HG03139 (cell line): ENCODE data around the gene FAM180B.
A peak's percentile ranks its signal among the peaks of the same experiment; 100 is the strongest.
"Not testable (repeated sequence)": the region's sequence is repeated elsewhere in the genome, so short reads cannot be mapped to it uniquely, and the experiment has no call there.

Experiments
- ATAC-seq: cut with Tn5 transposase; IDR thresholded peaks from one replicate; pipeline ENCODE4 v1.9.1; 2021; ENCODE audit not compliant: unreplicated experiment

Gene FAM180B

DNA sequence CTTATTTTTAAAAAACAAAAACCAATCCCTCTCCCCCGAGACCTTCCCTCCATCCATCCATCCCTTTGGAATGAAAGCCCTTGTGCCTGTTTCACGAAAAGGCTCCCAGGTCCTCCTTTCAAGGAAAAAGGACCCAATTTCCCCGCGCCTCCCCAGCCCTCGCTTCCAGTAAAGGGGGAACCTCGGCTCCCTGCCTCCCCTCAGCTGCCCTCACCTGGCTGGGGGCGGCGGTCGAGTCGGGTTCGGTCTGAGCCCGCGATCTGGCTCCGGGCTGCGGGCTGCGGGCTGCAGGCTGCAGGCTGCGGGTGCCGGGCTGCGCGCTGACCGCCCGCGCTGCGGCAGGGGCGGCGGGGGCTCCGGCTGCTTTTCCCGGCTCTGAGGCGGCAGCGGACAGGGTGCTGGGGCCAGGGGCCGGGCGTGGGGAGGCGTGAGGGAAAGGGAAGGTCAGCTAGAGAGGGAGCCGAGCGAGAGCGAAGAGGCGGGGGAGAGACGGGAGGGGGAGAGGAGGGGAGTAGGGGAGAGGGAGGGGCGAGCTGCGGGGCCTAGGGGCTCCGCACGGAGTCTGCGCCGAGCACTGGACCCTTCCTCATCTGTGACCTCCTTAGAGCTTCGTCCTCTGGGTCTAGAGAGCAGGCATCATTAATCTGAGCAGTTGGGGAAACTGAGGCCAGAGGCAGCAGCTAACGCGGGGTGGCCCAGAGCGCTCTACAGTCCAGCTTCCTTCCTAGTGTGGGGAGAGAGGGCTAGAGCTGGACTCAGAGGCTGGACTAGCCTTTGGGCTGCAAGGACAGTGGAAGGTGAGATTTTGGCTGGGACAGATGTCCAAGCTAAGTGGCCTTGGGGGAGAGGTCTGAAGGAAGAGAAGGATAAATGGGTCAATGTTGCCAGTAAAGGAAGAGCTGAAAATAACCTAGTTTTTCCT, 7.7 kb downstream of the FAM180B start, which contains the start of gene C1QTNF4:
C1QTNF4 (minus strand) TSS at position 478 of the 922 bp plus-strand sequence. CDS start 3,601 bp downstream, outside the sequence.
- no peak for ATAC-seq

DNA sequence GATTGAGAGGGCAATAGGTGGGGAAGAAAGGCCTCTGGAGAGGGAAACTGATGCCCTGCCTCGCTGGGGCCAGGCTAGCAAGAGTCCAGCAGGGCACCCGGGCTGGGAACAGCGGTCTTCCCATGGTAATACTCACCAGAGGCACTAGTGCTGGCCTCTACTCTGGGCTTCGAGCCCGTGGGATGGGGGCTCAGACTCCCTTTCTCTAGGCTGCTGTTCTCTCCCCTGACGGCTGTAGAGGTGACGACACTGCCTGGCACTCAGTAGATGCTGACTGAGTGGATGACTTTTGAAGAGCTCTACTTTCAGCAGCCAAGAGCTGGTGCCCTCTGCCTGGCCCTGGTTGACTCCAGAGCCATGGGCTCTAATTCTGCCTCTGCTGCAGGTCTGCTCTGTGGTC, 8.6 kb downstream of the FAM180B start:
- ATAC-seq: no peak

DNA sequence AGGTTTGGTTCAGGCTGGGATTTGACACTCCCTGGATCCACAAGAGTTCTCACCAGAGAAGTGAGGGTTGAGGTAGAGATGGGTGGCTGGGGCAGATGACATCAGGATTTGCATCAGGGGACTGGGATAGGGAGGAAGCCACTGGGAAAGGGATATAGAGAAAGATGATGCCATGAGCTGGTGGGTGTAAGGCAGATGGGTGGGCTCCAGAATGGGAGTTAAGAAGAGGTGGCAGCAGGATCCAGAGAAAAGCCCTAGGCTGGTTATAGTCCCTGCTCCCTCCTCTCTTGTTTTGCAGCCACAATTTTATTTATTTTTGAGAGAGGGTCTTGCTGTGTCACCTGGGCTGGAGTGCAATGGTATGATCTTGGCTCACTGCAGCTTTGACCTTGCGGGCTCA, 9.5 kb downstream of the FAM180B start:
- ATAC-seq: no peak

- ATAC-seq: no peak
These were observed 13.4 kb downstream of the FAM180B start for GRCh38 chr11:47599902-47600301.

DNA sequence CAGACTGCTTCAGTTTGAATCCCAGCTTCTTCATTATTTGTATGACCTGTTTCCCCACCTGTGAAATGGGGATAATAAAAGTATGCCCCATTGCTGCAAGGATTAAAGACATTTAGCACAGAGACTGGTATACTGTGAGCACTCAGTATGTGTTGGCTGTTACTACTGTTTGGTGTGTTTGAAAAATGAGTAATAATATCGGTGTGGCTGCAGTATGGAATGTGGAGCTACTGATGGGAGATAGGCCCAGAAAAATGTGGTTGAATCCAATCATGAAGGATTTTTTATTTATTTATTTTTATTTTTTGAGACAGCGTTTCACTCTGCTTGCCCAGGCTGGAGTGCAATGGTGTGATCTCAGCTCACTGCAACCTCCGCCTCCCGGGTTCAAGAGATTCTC, 16.8 kb downstream of the FAM180B start:
- ATAC-seq: no peak

- ATAC-seq: no peak
These were observed 19.4 kb downstream of the FAM180B start for GRCh38 chr11:47605921-47606320.

DNA sequence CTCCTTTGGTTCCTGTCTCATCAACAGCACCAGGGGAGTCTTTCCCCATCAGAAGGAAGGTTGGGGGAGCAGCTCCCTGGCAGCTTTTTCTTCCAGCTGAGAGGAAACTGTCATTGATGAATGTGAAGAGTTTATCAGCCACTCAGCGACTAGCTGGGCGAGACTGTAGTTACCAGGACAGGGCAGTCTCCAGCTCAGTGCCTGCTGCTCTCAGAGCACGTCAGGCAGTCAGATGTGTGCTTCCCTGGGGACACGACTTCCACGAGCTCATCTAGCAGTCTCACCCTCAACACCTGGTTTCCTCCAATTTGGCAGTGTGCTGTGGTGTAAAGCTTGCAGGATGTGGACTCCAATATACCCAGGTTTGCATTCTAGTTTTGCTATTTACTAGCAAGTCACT, 20.3 kb downstream of the FAM180B start:
- ATAC-seq: no peak

- ATAC-seq: no peak
These were observed 20.9 kb downstream of the FAM180B start for GRCh38 chr11:47607380-47607779.

DNA sequence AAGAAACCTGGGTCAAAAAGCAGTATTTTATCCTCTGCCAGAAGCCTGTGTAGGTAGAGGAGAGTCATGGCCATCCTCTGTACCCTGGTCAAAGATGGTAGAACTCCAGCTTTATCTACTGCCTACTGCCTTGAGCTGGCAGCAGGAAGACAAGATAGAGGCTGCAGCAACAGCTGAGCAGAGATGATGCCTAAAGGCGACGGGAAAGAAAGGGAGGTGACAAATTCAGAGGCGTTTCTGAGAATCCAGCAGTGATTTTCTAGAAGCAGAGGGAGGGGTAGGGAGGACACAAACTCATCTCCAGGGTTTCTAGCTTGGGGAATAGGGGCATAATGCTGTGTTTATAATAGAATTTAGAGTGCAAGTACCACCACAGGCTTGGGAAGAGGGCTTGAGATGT, 23.2 kb downstream of the FAM180B start:
- no peak for ATAC-seq

DNA sequence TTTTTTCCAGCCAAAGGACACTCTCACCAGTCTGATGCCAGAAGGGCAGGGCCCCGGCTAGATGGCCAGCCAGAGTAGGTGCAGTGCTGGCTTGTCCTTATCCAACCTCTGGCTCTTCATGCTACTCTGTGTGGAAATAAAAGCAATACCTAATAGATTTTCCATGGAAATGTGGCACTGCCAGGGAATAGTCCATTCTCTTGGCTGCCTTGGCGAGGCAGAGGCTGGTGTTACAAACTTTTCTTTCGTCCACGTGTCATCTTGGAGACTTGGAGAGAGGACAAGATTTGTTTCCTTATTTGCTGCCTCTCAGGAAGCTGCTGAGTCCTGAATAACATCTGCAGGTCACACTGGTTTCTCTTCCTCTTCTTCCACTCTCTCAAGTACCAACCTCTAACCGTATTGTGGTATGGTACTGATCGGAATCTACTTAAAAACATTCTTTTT, 24.9 kb downstream of the FAM180B start:
- ATAC-seq: peak; percentile 54

DNA sequence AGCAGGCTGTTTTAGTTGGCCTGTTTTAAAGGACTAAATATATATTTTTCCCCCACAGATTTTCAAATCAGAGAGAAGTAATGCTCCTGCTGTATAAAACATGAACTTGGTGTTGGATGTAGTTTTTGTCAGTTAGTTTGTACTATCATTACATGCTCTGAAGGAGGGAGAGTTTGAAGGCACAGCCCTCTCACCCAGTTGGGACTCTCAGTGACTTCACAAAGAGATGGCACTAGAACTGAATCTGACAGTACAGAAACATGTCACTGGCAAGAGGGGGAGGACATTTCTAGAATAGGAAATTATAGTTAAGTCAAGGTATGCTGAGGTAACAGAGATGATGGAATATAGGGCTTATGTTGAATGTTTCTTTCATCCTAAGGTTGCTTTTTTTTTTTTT, 28.8 kb downstream of the FAM180B start:
- ATAC-seq: no peak

- no peak for ATAC-seq
These were observed 30.4 kb downstream of the FAM180B start for GRCh38 chr11:47616726-47617416.

DNA sequence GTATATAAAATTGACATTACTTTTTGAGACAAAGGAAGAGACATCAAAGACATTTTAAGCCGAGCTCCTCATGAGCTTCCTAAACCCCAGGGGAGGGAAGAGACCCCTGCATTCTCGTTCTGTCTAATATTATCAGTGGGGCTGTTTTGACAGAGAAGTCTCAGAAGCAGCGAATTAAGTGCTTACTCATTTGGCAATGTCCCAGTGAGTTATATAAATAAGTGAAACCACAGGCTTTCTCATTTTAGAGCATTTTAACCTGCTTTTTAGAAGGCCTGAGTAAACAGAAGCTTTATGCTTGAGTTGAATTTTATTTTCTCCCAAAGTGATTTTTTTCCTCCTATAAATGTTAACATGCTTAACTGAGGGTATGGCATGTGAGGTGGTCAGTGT, 30.9 kb downstream of the FAM180B start:
- ATAC-seq: no peak

DNA sequence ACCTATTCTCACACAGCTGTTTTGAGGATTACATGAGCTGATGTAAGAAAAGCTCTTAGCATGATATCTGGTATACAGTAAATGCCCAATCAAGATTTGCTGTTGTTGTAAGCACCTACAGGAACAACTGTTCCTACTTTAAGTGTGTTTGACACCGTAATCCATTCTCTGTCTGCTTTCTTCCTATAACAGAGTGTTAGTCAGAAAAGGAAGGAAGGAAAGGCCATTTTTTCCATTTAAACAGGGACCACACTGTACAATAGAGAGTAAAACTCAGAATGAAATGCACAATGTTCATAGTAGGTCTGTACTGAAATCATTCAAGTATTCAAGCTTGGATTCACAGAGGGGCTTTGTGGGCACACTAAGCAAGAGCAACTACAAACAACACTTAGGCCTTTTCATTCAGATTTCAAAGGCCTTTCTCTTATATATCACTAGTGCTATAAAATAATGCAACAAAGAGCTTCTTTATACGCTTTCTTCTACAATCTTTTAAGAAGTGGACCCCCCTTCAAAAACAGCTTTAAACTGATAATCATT, 34.4 kb downstream of the FAM180B start:
- no peak for ATAC-seq

DNA sequence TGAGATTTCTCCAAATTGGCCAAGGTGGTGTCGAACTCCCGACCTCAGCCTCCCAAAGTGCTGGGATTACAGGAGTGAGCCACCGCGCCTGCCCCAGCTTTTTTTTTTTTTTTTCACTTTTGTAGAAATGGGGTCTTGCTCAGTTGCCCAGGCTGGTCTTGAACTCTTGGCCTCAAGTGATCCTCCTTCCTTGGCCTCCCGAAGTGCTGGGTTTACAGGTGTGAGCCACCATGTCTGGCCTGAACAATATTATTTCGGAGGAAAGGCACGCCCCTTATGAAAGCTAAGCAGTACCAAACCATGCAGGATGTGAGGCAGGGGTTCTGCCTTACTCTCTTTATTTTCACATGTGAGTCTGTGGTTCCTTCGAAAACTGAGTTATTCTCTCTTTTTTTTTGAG, 39.8 kb downstream of the FAM180B start:
- no peak for ATAC-seq

DNA sequence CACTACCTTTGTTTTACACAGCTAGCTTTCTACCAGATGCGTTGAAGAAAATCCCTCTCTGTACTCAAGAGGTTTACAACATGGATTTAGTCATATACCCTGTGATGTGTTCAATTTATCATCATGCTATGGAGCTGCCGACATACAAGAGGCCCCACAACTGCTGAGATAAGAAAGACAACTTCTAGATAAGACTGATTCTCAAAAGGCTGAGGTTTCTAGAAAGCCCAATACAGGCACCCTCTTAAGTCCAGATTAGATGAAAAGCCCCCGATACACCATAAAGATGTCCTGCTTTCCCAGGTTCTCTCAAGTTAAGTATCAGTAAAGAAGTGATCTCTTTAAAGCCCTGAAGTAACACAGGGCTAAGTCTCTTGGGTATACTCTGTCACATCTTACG, 41.5 kb downstream of the FAM180B start:
- ATAC-seq: no peak

DNA sequence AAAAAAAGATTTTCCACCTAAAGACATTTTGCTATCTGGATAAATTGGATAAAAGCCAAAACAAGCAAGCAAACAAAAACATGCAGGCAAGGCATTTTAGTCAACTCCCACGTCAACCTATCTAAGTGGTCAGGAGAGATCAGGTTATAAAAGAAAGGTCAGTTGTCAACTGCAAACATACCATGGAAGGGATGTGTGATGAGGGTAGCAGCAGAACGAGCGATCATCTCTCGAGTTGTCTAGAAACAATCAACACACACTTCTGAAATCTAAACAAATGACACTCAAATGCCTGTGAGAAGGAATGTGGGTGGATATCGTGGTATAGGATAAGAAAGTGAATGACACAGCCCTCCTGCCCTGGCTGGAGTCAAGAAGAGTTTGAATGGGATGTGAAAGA, 45.0 kb downstream of the FAM180B start:
- no peak for ATAC-seq

DNA sequence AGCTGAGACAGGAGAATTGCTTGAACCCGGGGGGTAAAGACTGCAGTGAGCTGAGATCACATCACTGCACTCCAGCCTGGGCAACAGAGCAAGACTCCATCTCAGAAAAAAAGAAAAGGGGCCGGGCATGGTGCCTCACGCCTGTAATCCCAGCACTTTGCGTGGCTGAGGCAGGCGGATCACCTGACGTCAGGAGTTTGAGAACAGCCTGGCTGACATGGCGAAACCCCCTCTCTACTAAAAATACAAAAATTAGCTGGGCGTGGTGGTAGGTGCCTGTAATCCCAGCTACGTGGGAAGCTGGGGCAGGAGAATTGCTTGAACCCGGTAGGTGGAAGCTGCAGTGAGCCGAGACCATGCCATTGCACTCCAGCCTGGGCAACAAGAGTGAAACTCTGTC, 49.9 kb downstream of the FAM180B start:
- ATAC-seq: not testable (repeated sequence)
